K562 (cell line): ENCODE results near the gene UGT1A6.

Experiments used
- AFF4 ChIP-seq: sonication (generic); formaldehyde crosslinking; IDR thresholded peaks from 2 replicates; pipeline ENCODE4 v1.8.0; 2023; ENCODE audit warnings: mild to moderate bottlenecking, missing genetic modification reagents
- CHD1 ChIP-seq: fragments of 200-600 bp; sonication (generic); IDR thresholded peaks from one replicate; pipeline ENCODE4 v1.6.1; 2012; ENCODE audit warnings: mild to moderate bottlenecking, moderate library complexity, low read length, inconsistent platforms
- ETV6 ChIP-seq, 3 experiments: fragments of 150-350 bp in 1 of 3; sonication (generic) in 1 of 3; formaldehyde crosslinking in 1 of 3; IDR thresholded peaks; 2 replicates each; pipeline versions ENCODE4 v1.6.1 to v1.8.0; 2014 to 2022; ENCODE audit warnings: borderline replicate concordance in 2 of 3, low read depth in 2 of 3, antibody characterized with exemption in 1 of 3, low read length in 1 of 3, mild to moderate bottlenecking in 1 of 3, missing genetic modification reagents in 1 of 3
- POLR2A ChIP-seq: fragments of 450-650 bp; conservative IDR thresholded peaks from 2 replicates; pipeline ENCODE4 v1.6.1; 2016
- RAD21 ChIP-seq, 2 experiments: fragments of 250-450 bp in 1 of 2; fragments of 450-650 bp in 1 of 2; sonication (Bioruptor Pico) in 1 of 2; formaldehyde crosslinking in 1 of 2; IDR thresholded peaks in 1 of 2; conservative IDR thresholded peaks in 1 of 2; 2 replicates each; pipeline versions ENCODE4 v1.4.0 to v1.8.0; 2020 to 2022; ENCODE audit warnings: mild to moderate bottlenecking in 2 of 2, moderate library complexity in 1 of 2
- RFX7 ChIP-seq: fragments of 250-450 bp; sonication (Bioruptor Pico); IDR thresholded peaks from 2 replicates; pipeline ENCODE4 v1.5.1; 2021; ENCODE audit warnings: mild to moderate bottlenecking
- SOX6 ChIP-seq: fragments of 450-650 bp; IDR thresholded peaks from 2 replicates; pipeline ENCODE4 v1.6.1; 2014; ENCODE audit warnings: mild to moderate bottlenecking
- ZBTB33 ChIP-seq: sonication (generic); formaldehyde crosslinking; IDR thresholded peaks from 2 replicates; pipeline ENCODE4 v1.8.1; 2023; ENCODE audit warnings: mild to moderate bottlenecking, missing genetic modification reagents
- ZNF263 ChIP-seq: sonication (generic); formaldehyde crosslinking; IDR thresholded peaks from 2 replicates; pipeline ENCODE4 v1.8.0; 2022; ENCODE audit warnings: mild to moderate bottlenecking, missing genetic modification reagents, borderline replicate concordance
- ZNF354B ChIP-seq: fragments of 250-450 bp; sonication (Bioruptor Pico); IDR thresholded peaks from 2 replicates; pipeline ENCODE4 v1.4.0; 2020
- TF ChIP-seq, protein P1 (sequence below): sonication (generic); formaldehyde crosslinking; IDR thresholded peaks from 2 replicates; pipeline ENCODE4 v1.8.1; 2023; ENCODE audit warnings: mild to moderate bottlenecking, missing genetic modification reagents
- TF ChIP-seq, protein P2 (sequence below), 2 experiments: fragments of 450-650 bp; formaldehyde crosslinking in 1 of 2; IDR thresholded peaks; 2 replicates each; pipeline versions ENCODE4 v1.4.0 to v1.6.1; 2014 to 2020; ENCODE audit warnings: mild to moderate bottlenecking in 2 of 2, borderline replicate concordance in 1 of 2, low read depth in 1 of 2
- TF ChIP-seq, protein P3 (sequence below): sonication (generic); formaldehyde crosslinking; IDR thresholded peaks from 2 replicates; pipeline ENCODE4 v1.9.0; 2022; ENCODE audit warnings: mild to moderate bottlenecking, missing genetic modification reagents

DNA sequence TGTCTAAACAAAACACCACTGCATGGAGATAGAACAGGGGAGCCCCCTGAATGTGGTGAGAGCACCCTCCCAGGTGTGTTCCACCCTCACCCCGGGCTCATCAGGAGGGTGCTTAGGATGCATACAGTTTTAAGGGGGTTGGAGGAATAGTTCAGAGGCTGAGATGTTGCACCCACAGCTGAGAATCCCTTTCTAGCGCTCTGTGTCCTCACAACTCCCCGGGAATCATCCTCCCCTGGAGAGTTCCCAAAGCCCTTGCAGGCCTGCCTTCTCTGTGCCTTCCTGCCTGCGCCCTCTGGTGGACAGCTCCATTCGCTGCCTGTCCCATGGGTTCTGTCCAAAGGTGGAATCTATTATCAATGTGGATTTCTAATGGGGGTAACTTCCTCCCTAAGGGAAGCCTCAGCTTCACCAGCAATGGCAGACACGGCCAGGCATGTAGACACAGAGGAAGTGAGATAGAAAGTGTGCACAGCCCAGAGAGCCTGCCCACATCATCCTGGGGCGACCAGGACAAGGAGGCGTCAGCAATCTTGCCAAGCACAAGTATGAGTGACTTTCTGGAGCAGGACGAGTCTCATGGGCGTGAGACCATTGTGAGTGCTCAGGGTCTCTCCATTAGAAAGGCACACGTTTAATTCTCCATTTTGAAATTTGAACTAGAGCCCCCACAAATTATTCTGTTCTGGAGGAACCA, 18.8 kb downstream of the UGT1A6 start:
- TF ChIP-seq, protein P1, sequence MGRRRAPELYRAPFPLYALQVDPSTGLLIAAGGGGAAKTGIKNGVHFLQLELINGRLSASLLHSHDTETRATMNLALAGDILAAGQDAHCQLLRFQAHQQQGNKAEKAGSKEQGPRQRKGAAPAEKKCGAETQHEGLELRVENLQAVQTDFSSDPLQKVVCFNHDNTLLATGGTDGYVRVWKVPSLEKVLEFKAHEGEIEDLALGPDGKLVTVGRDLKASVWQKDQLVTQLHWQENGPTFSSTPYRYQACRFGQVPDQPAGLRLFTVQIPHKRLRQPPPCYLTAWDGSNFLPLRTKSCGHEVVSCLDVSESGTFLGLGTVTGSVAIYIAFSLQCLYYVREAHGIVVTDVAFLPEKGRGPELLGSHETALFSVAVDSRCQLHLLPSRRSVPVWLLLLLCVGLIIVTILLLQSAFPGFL (CRISPR knock-in tag), result no peak
- TF ChIP-seq CHD1 (no peak), POLR2A (no peak), AFF4 (CRISPR knock-in tag) (no peak), ETV6 (IDR thresholded peaks at IDR 0.05; ENCODE audit: borderline replicate concordance in 1 of 2, low read depth in 2 of 2, low read length in 1 of 2) (no peak), ETV6 (CRISPR knock-in tag; IDR thresholded peaks at IDR 0.05; ENCODE audit: borderline replicate concordance) (no peak), RFX7 (CRISPR knock-in tag) (no peak), ZNF354B (CRISPR knock-in tag) (no peak), ZBTB33 (CRISPR knock-in tag) (no peak), RAD21 (CRISPR knock-in tag; conservative IDR thresholded peaks at IDR 0.05 in 1 of 2, IDR thresholded peaks at IDR 0.05 in 1 of 2) (peak; percentile 72 to 76), SOX6 (no peak), ZNF263 (CRISPR knock-in tag) (no peak)
- TF ChIP-seq, protein P2, sequence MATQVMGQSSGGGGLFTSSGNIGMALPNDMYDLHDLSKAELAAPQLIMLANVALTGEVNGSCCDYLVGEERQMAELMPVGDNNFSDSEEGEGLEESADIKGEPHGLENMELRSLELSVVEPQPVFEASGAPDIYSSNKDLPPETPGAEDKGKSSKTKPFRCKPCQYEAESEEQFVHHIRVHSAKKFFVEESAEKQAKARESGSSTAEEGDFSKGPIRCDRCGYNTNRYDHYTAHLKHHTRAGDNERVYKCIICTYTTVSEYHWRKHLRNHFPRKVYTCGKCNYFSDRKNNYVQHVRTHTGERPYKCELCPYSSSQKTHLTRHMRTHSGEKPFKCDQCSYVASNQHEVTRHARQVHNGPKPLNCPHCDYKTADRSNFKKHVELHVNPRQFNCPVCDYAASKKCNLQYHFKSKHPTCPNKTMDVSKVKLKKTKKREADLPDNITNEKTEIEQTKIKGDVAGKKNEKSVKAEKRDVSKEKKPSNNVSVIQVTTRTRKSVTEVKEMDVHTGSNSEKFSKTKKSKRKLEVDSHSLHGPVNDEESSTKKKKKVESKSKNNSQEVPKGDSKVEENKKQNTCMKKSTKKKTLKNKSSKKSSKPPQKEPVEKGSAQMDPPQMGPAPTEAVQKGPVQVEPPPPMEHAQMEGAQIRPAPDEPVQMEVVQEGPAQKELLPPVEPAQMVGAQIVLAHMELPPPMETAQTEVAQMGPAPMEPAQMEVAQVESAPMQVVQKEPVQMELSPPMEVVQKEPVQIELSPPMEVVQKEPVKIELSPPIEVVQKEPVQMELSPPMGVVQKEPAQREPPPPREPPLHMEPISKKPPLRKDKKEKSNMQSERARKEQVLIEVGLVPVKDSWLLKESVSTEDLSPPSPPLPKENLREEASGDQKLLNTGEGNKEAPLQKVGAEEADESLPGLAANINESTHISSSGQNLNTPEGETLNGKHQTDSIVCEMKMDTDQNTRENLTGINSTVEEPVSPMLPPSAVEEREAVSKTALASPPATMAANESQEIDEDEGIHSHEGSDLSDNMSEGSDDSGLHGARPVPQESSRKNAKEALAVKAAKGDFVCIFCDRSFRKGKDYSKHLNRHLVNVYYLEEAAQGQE (IDR thresholded peaks at IDR 0.05; ENCODE audit: borderline replicate concordance), result peak; percentile 64
- TF ChIP-seq, protein P2 (CRISPR knock-in tag; IDR thresholded peaks at IDR 0.05; ENCODE audit: low read depth), result no peak
- TF ChIP-seq, protein P3, sequence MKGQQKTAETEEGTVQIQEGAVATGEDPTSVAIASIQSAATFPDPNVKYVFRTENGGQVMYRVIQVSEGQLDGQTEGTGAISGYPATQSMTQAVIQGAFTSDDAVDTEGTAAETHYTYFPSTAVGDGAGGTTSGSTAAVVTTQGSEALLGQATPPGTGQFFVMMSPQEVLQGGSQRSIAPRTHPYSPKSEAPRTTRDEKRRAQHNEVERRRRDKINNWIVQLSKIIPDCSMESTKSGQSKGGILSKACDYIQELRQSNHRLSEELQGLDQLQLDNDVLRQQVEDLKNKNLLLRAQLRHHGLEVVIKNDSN (CRISPR knock-in tag), result no peak
